Measurements from ENCODE around the gene PALM3.
"Not testable (repeated sequence)": the region's sequence is repeated elsewhere in the genome, so short reads cannot be mapped to it uniquely, and the experiment has no call there.

PALM3 gene

DNA sequence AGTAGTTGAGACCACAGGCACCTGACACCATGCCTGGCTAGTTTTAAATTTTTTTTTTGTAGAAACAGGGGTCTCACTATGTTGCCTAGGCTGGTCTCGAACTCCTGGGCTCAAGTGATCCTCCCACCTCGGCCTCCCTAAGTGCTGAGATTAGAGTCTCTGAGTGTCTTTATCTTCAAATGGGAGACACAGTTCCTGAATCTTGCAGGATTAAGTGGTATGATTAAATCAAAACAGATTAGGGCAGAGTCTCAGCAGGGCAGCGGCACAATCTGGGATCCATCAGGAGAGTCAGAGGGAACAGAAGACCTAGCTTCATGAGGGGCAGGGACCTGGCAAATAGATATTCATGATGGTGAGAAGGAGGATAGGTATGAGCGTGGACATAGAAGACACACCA is 33.0 kb downstream of the PALM3 start:
- no peak for DNase-seq

DNA sequence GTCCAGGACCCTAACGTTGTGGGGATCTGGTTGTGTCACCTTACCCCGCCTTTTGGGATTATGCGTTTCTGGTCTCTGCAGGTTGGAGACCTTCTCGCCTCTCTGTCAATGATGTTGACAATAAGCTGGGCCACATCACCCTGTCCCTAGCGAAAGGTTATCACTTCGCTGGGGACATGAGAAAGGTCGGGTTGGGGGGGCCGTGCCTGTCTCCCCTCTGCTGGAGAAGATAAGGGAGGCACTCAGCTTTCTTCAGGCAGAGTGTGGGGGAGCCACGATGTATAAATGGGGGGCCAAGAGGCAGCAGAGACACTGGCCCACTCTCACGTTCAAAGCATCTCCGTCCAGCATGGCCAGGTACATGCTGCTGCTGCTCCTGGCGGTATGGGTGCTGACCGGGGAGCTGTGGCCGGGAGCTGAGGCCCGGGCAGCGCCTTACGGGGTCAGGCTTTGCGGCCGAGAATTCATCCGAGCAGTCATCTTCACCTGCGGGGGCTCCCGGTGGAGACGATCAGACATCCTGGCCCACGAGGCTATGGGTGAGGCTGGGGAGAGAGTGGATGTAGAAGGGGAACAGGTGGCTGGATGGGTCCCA is 33.9 kb downstream of the PALM3 start, which contains the start of gene RLN3:
TSS of gene RLN3 (plus strand) at position 293 of the 595 bp plus-strand sequence. CDS start at position 350, 57 bp downstream.
- no peak for DNase-seq

DNA sequence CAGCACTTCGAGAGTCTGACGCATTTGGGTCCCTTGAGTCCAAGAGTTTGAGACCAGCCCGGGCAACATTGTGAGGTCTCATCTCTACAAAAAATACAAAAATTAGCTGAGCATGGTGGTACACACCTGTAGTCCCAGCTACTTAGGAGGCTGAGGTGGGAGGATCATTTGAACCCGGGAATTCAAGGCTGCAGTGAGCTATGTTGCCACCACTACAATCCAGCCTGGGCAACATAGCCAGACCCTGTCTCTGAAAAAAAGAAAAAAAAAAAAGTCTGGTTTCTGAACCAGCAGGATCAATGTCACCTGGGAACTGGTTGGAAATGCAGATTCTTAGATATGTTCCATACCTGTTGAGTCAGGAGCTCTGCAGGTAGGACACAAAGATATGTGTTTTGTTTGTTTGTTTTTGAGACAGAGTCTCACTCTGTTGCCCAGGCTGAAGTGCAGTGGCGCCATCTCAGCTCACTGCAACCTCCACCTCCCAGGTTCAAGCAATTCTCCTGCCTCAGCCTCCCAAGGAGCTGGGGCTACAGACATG is 35.2 kb downstream of the PALM3 start:
- not testable (repeated sequence) for DNase-seq

DNA sequence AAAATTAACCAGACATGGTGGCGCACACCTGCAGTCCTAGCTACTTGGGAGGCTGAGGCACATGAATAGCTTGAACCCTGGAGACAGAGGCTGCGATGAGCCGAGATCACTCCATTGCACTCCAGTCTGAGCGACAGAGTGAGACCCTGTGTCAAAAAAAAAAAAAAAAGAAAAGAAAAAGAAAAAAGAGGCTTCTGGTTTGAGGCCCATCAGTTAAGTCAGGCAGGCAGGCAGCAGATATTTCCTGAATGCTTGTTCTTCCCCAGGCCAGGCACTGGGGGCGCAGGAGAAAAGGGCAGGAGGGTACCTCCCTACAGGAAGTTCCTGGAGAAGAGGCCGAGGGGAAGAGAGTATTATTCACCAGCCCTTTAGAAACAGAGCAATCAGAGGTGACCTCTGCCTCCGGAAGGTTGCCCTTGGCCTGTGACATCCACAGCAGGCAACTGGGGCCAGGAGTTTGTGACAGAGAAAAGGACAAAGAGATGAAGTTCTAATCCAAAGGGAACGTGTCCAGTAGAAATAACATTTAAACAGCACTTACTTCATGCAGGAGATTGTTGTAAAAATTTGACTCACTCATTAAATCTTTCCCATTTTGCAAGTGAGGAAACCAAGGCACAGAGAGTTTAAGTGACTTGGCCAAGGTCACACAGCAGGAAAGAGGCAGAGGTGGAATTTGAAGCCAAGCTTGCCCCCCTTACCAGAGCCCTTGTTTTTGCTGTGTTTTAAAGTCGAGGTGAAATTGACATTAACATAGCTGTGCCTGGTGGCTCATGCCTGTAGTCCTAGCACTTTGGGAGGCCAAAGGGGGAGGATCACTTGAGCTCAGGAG is 38.3 kb downstream of the PALM3 start:
- DNase-seq = peak; percentile 87

DNA sequence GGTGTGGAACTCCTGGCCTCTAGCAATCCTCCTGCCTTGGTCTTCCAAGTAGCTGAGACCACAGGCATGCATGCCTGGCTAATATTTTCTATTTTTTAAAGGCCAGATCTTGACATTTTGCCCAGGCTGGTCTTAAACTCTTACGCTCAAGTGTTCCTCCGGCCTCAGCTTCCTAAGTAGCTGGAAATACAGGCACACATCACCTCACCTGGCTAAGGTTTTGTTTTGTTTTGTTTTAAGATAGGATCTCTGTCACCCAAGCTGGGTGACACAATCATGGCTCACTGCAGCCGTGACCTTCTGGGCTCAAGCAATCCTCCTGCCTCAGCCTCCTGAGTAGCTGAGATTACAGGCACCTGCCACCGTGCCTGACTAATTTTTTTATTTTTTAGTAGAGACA is 39.4 kb downstream of the PALM3 start:
- no peak for DNase-seq

DNA sequence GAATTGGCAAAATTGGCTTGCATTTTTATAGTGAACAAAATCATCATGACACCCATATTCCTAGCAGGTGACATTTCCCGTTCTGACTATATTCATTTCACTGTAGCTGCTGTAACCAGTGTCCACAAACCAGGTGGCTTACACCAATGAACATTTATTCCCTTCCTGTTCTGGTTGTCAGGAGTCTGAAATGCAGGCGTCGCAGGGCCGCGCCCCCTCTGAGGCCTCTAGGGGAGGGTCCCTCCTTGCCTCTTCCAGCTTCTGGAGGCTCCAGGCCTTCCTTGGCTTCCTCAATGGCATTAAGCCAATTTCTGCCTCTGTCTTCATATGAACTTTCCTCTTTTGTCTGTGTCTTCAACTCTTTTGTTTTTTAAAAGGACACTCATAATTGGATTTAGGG is 40.4 kb downstream of the PALM3 start:
- no peak for DNase-seq

DNA sequence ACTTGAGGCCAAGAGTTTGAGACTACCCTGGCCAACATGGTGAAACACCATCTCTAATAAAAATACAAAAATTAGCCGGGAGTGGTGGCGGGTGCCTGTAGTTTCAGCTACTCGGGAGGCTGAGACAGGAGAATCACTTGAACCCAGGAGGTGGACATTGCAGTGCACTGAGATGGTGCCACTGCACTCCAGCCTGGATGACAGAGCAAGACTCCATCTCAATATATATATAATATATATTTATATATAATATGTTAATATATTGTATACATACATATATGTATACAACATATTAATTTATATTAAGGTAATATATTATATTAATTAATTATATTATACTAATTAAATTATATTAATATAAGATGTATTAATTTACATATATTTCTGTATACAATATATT is 42.1 kb downstream of the PALM3 start:
- DNase-seq = not testable (repeated sequence)

DNA sequence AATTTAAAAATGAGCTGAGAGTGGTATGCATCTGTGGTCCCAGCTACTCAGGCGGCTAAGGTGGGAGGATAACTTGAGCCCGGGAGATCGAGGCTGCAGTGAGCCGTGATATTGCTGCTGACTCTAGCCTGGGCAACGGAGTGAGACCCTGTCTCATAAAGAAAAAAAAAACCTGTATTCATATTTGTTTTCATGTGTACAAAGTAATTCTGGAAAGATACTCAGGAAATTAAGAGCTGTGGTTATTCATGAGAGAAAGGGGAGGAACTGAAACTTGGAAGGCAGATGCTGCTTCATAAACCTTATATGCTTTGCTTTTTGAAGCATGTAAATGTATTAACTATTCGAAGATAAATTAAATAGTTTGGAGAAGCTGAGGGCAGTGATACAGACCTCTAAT is 42.8 kb downstream of the PALM3 start:
- peak; percentile 46 for DNase-seq

DNA sequence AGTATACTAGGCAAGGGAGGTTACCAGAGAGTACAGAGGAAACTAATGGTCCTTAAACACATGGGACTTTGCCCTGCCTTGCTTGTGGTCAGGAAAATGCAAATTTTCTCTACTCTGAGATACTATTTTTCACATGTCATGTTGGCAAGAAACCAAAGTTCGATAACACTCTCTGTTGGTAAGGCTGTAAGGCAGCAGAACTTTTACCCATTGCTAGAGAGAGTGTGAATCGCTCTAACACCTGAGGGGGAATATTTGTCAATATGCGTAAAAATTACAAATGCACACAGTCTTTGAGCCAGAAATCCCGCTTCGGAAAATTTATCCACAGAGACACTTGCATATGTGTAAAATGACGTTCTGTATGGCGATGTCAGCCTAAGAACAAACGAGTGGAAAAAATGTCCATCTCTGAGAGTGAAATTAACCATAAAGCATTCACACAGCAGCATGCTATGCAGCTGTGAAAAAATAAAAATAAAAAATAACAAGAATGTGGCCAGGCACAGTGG is 46.3 kb downstream of the PALM3 start:
- no peak for DNase-seq

DNA sequence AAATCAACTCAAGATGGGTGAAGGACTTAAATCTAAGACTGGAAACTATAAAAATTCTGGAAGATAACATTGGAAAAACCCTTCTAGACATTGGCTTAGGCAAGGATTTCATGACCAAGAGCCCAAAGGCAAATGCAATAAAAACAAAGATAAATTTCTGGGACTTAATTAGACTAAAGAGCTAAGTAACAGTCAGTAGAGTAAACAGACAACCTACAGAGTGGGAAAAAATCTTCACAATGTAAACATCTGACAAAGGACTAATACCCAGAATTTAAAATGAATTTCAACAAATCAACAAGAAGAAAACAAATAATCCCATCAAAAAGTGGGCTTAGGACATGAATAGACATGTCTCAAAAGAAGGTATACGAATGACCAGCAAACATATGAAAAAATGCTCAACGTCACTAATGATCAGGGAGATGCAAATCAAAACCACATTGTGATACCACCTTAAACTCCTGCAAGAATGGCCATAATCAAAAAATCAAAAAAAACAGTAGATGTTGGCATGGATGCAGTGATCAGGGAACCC is 49.4 kb downstream of the PALM3 start:
- DNase-seq = no peak

DNA sequence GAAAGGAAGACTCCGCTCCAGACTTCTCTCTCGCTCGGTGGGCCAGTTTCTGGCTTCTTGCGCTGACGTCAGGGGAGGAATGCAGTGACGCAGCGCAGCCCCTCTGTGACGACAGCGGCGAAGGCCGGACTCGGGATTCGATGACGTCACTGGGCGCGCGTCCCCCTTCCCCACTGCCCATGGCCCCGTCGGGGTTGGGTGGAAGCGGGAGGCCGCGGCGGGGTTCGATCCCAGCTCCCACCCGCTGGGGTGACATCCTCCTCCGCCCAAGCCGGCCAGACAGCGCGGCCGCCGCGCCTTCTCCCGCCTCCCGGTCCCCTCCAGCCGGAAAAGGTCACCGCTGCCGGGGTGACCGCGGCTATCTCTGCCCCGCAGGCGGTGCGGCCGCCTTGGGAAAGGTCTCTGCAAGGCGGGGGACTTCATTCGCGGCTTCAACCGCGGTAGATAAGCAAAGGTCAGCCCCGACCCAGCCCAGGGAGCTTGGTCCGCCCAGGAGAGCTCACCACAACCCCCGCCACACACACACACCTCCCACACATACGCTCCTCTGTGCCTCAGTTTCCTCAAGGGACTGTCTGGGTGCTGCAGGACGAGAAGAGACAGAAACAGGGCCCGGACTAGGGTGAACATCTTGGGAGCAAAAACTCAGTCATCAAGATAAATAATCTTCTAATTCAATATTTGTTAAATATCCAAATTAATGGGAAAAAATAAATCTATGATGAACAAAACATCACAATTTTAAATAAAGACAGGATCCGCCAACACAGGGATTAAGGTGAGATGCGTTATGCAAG is 54.9 kb downstream of the PALM3 start:
- no peak for DNase-seq

DNA sequence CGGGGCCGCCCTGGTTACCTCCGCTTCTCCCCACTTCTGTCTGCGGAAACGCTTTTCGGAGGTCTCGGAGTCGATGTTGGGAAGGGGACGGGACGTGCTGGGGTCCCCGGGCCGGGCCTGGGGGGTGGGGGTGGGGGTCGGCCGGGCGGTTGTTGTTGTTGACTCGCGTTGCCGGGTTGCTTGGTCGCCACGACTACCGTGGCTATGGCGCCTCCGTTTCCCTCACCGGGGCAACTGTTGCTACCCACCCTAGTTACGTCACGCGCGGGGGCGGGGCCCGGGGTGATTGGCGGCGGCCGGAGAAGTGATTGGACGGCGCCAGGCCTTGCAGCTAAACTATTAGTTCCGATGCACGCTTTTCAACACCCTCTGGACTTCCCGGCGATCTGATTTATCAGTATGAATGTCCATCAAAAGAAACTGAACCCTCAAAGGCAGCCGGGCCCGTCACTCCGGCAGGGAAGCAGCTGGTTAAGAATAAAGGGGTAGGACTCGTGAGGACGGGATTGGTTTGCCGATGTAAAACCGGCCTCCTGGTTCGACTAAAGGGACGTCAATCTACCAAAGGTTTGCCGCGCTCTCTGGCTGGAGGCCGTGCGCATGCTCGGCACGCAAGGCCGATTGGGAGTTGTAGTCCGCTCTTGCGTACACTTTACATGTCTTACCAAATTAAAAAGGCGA is 55.7 kb downstream of the PALM3 start, which contains the start of gene RFX1:
TSS of gene RFX1 (minus strand) at position 236 of the 681 bp plus-strand sequence. CDS start 12,477 bp downstream, outside the sequence.
- peak; percentile 100 for DNase-seq

DNA sequence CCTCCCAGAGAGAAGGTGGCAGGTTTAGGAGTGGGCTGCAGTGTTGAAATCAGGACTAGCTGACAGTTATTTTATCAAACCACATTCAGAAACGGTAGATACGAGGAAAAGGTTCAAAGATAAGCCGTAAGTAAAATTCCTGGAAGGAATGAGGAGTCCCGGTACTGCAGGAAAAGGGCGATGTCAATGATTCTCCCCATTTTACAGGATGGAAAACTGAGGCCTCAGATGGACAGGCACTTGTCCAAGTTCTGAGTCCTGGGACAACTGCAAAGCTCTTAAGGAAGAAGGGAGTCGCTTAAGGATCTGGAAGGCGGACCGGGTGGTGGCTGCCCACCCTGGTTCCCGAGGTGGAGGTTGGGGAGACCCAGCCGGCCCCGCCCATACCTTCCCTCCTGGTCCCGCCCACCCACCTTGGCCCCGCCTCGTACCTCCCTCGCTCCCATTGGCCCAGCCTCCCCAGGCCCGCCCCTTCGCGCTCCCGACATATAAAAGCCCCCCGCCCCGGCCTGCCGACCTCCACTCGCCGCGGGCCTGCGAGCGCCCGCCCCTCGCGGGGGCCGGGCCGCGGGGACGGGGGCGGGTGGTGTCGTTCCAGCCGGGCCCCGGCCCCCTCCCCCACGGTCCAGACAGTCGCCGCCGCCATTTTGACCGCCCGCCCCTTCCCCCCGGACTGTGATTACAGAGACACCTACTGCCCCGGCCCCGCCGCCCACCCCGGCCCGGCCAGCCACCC is 56.4 kb downstream of the PALM3 start:
- peak; percentile 82 for DNase-seq

DNA sequence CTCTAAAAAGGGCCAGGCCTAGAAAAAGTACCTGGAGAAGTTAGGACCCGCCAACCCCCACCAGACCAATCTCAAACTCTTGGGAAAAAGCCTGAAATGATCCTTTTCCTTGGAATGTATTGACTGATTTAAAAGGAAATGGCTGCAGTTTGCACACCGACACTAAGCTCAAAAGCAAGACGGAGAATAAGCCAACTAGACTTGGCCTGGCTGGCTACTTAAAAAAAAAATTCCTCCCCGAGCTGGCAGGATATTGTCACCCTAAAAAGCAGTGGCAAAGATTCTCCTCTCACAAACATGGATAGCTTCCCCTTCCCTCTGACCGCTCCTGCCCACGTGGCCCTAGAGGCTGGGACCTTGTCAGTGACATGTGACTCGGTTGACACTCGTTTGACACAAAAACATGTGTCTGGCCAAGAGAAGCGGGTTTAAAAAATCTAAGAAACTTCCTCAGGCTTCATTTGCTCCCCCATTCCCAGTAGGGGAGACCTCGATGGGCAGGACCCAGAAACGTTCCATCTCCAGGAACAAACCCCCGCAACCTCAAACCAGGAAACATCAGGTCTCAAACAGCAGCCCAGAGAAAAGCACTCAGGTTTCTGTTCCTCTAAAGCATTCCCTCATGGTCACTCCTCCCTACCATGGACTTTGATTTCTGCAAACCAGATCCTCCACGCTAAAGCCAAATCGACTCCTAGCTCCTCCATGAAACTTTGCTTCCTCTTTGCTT is 57.1 kb downstream of the PALM3 start:
- DNase-seq = peak; percentile 87
